Iris pigment epithelial cell (primary cell): Measurements from ENCODE around the gene RIPK3.
A peak's percentile ranks its signal among the peaks of the same experiment; 100 is the strongest.
"Not testable (repeated sequence)": the region's sequence is repeated elsewhere in the genome, so short reads cannot be mapped to it uniquely, and the experiment has no call there.

Experiments
- DNase-seq: peaks from one replicate; pipeline ENCODE4 v3.0.0-alpha.2; 2011; ENCODE audit warnings: low read depth

RIPK3 gene

GRCh38 chr14:24343795-24344660, 4.2 kb upstream of the RIPK3 start:
- DNase-seq = no peak

- DNase-seq = no peak
These were observed 3.1 kb upstream of the RIPK3 start for GRCh38 chr14:24342889-24343288.

- no peak for DNase-seq
These were observed 815 bp upstream of the RIPK3 start for GRCh38 chr14:24340606-24341005.

GRCh38 chr14:24338843-24339242, 948 bp downstream of the RIPK3 start:
- no peak for DNase-seq

GRCh38 chr14:24337824-24338175, 2.0 kb downstream of the RIPK3 start:
- DNase-seq = no peak

GRCh38 chr14:24337144-24337823, 2.5 kb downstream of the RIPK3 start:
- no peak for DNase-seq

GRCh38 chr14:24335461-24336171, 4.2 kb downstream of the RIPK3 start:
- DNase-seq = no peak

GRCh38 chr14:24334431-24335291, 5.1 kb downstream of the RIPK3 start, which contains the start of gene ADCY4:
ADCY4 (minus strand) TSS chr14:24335071; CDS start chr14:24334652, 419 bp downstream.
- DNase-seq = no peak

GRCh38 chr14:24332268-24332993, 7.4 kb downstream of the RIPK3 start:
- peak; percentile 47 for DNase-seq

GRCh38 chr14:24331731-24332267, 8.0 kb downstream of the RIPK3 start:
- no peak for DNase-seq

GRCh38 chr14:24330973-24331674, 8.7 kb downstream of the RIPK3 start:
- no peak for DNase-seq

- DNase-seq = no peak
These were observed 10.1 kb downstream of the RIPK3 start for GRCh38 chr14:24329736-24330135.

GRCh38 chr14:24329073-24329663, 10.6 kb downstream of the RIPK3 start:
- no peak for DNase-seq

- not testable (repeated sequence) for DNase-seq
These were observed 11.9 kb downstream of the RIPK3 start for GRCh38 chr14:24327914-24328313.

- no peak for DNase-seq
These were observed 12.5 kb downstream of the RIPK3 start for GRCh38 chr14:24327303-24327702.

- DNase-seq = no peak
These were observed 13.8 kb downstream of the RIPK3 start for GRCh38 chr14:24325963-24326362.

GRCh38 chr14:24325041-24325530, 14.7 kb downstream of the RIPK3 start:
- DNase-seq = no peak

- DNase-seq = no peak
These were observed 15.8 kb downstream of the RIPK3 start for GRCh38 chr14:24324024-24324423.

GRCh38 chr14:24323341-24323740, 16.4 kb downstream of the RIPK3 start:
- DNase-seq = no peak

GRCh38 chr14:24322672-24323071, 17.1 kb downstream of the RIPK3 start:
- DNase-seq = no peak
